Activated naive CD8-positive, alpha-beta T cell treated with anti-CD3 and anti-CD28 coated beads for 36 hours (primary cell): Measurements from ENCODE around the gene CCDC159. TPM values are rescaled to one million over a fixed set of nuclear protein-coding genes. Genes with fewer than 3 reads are reported as not detected.
"Not testable (repeated sequence)": the region's sequence is repeated elsewhere in the genome, so short reads cannot be mapped to it uniquely, and the experiment has no call there.

Experiments
- DNase-seq: peaks from one replicate; pipeline ENCODE4 v3.0.0; 2021
- H3K27ac Mint-ChIP-seq: one replicate; pipeline ENCODE4 v1.8.0; 2022; ENCODE audit warnings: mild to moderate bottlenecking, moderate library complexity, mixed read lengths
- H3K27me3 Mint-ChIP-seq: one replicate; pipeline ENCODE4 v1.8.0; 2022; ENCODE audit warnings: mild to moderate bottlenecking, mixed read lengths
- H3K36me3 Mint-ChIP-seq: one replicate; pipeline ENCODE4 v1.8.0; 2021; ENCODE audit warnings: mild to moderate bottlenecking, mixed read lengths
- H3K4me1 Mint-ChIP-seq: one replicate; pipeline ENCODE4 v1.8.0; 2021; ENCODE audit warnings: mixed read lengths
- H3K4me3 Mint-ChIP-seq: one replicate; pipeline ENCODE4 v1.8.0; 2022; ENCODE audit warnings: mild to moderate bottlenecking, moderate library complexity, mixed read lengths
- H3K9me3 Mint-ChIP-seq: one replicate; pipeline ENCODE4 v1.8.0; 2022; ENCODE audit warnings: mixed read lengths
- total RNA-seq, 2 experiments: library from RNA; stranded (reverse); gene quantifications; one replicate each; pipeline ENCODE4 v1.2.3, GENCODE V29; 2021

The CCDC159 gene
- total RNA-seq, 2 experiments from 2014 or later: 6.9 to 8.3 TPM

DNA sequence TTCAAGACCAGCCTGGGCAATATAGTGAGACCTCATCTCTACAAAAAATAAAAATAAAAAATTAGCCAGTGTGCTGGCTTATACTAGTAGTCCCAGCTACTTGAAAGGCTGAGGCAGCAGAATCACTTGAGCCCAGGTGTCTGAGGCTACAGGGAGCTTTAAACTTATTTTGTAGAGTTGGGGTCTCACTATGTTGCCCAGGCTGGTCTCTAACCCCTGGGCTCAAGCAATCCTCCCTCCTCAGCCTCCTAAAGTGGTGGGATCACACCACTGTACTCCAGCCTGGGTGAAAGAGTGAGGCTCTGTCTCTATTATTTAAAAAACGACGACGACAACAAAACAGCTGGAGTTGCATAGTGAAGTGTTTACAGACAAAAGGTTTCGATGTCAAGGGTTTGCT, 14.8 kb upstream of the CCDC159 start:
- H3K27ac Mint-ChIP-seq: no peak overlapping the region
- no peaks in the 10 kb centered on the region for H3K9me3 Mint-ChIP-seq
- H3K4me1 Mint-ChIP-seq: no peaks in the 10 kb centered on the region
- H3K4me3 Mint-ChIP-seq: no peak overlapping the region
- no peak for DNase-seq
- peaks cover 15% of the 10 kb centered on the region for H3K36me3 Mint-ChIP-seq
- H3K27me3 Mint-ChIP-seq: no peaks in the 10 kb centered on the region

DNA sequence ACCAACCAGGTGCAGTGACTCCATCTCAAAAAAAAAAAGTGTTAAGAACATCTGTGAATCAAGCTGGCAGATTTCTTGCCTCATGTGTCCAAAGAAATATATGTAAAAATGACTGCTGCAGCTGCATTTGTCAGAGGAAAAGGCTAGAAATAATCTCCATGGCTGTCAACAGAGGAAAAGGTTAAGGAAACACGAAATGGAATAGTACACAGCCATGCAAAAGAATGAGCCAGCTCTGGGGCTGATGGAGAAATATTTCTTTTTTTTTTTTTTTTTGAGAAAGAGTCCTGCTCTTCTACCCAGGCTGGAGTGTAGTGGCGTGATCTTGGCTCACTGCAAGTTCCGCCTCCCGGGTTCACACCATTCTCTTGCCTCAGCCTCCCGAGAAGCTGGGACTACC, 13.5 kb upstream of the CCDC159 start:
- no peak for DNase-seq
- Mint-ChIP-seq H3K27me3 (no peaks in the 10 kb centered on the region), H3K36me3 (peaks cover 17% of the 10 kb centered on the region), H3K27ac (no peak overlapping the region), H3K4me3 (no peak overlapping the region), H3K9me3 (no peaks in the 10 kb centered on the region), H3K4me1 (peaks cover 6% of the 10 kb centered on the region)

DNA sequence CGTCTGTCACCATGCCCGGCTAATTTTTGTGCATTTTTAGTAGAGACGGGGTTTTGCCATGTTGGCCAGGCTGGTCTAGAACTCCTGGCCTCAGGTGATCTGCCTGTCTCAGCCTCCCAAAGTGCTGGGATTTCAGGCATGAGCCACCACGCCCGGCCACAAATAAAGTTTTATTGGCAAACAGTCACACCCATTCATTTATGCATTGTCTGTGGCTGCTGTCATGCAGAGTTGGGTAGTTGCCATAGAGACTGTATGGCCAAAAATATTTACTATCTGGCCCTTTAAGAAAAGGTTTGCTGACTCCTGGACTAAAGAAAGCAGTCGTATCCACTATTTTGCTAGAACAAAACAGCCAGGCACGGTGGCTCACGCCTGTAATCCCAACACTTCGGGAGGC, 12.5 kb upstream of the CCDC159 start:
- H3K9me3 Mint-ChIP-seq, DNase-seq, H3K4me3 Mint-ChIP-seq, H3K27me3 Mint-ChIP-seq, H3K27ac Mint-ChIP-seq: not testable (repeated sequence)
- Mint-ChIP-seq H3K4me1 (peaks cover 11% of the 10 kb centered on the region), H3K36me3 (peaks cover 17% of the 10 kb centered on the region)

DNA sequence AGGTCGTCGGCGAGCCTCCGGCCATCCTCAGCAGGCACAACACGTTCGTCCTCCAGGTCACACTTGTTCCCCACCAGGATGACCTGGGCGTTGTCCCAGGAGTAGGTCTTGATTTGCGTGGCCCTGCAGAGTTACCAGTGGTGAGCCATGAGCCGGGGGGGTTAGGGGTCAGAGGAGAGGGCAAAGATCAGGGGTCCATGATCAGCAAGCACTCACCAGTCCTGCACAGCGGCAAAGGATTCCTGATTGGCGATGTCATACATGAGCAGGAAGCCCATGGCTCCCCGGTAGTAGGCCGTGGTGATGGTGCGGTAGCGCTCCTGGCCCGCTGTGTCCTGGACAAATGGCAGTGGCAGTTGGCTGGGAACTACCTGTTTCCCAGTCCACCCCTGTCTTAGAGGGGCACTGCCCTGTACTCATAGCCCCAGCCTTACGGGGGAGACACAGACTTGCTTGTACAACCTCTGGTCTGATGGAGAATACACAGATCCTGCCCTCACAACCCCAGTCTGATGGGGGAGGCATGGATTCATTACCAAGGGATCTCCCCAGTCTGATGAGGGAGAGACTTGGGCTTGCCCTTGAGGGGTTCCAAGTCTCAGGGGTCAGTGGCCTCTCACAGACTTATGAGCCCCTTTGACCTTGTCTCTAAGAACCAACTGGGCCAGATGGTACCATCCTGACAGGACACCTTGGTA, 10.7 kb upstream of the CCDC159 start:
- Mint-ChIP-seq H3K9me3 (no peaks in the 10 kb centered on the region), H3K4me1 (peaks cover 17% of the 10 kb centered on the region), H3K27ac (no peak overlapping the region), H3K4me3 (no peak overlapping the region), H3K27me3 (no peaks in the 10 kb centered on the region), H3K36me3 (peaks cover 17% of the 10 kb centered on the region)
- DNase-seq: no peak

DNA sequence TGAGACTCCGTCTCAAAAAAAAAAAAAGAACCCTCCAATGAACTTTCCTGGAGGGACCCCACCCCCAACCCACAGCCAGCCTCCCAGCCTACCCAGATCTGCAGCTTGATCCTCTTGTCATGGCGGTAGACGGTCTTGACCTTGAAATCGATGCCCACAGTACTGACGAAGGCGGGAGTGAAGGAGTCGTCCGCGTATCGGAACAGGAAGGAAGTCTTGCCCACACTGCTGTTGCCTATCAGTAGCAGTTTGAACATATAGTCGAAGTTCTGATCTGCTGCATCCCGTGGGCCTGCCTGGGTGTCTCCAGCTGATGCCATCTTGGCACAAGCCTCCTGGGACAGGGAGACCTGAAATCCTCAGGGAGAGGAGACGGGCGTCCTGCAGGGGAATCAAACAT, 9.2 kb upstream of the CCDC159 start:
- no peak for DNase-seq
- Mint-ChIP-seq H3K4me3 (no peak overlapping the region), H3K36me3 (peaks cover 17% of the 10 kb centered on the region), H3K4me1 (peaks cover 17% of the 10 kb centered on the region), H3K27ac (no peak overlapping the region), H3K27me3 (no peaks in the 10 kb centered on the region), H3K9me3 (no peaks in the 10 kb centered on the region)

DNA sequence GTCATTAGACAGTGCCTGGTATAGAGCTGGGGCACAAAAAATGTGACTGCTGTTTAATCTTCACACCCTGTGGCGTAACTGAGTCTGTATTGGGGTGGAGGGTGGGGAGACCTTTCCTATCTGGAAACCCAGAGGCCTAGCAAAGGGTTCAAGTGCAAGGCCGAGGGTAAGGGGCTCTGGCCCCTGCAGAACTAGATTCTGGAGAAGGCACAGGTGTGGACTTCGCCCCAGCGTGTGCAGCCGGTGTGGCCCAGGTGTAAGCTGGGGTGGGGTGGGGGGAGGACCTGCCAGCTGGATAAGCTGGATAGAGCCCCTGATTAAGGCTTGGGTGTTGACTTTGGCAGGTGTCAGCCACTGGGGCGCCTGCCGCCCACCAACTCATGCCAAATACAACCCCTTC, 8.2 kb upstream of the CCDC159 start:
- Mint-ChIP-seq H3K4me1 (peaks cover 17% of the 10 kb centered on the region), H3K36me3 (peaks cover 20% of the 10 kb centered on the region), H3K27me3 (no peaks in the 10 kb centered on the region), H3K9me3 (no peaks in the 10 kb centered on the region), H3K27ac (no peak overlapping the region), H3K4me3 (no peak overlapping the region)
- no peak for DNase-seq

DNA sequence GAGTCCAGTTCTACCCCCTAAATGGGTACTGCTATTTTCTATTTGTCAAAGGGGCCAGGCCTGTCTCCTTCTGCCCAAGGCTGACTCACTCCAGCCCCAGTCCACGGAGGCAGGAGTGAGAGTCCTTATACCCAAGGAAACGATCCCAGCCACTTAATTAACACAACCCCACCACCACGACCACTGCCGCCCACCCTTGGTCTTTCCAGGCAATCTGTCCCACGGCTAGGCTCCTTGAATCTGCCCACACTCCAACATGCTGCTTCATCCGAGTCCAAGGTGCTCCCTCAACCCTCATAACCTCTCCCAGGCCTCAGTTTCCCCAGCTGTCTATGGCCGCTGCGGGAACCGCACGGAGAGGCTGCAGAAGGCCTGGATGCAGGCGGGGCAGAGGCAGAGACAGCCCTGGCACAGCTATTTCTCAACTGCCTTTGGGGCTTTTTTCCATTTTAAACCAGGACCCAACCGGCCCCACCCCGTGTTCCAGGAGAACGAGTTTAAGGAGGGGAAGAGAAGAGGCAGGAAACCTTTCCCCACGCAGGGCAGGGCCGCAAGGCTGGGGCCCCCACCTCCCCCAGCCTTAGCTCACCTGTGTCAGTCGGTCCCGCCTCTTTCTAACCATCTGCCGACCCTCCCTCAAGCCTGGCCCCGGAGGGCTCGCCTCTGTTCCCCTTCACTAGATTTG, 7.6 kb upstream of the CCDC159 start:
- Mint-ChIP-seq H3K27me3 (no peaks in the 10 kb centered on the region), H3K27ac (no peak overlapping the region)

DNA sequence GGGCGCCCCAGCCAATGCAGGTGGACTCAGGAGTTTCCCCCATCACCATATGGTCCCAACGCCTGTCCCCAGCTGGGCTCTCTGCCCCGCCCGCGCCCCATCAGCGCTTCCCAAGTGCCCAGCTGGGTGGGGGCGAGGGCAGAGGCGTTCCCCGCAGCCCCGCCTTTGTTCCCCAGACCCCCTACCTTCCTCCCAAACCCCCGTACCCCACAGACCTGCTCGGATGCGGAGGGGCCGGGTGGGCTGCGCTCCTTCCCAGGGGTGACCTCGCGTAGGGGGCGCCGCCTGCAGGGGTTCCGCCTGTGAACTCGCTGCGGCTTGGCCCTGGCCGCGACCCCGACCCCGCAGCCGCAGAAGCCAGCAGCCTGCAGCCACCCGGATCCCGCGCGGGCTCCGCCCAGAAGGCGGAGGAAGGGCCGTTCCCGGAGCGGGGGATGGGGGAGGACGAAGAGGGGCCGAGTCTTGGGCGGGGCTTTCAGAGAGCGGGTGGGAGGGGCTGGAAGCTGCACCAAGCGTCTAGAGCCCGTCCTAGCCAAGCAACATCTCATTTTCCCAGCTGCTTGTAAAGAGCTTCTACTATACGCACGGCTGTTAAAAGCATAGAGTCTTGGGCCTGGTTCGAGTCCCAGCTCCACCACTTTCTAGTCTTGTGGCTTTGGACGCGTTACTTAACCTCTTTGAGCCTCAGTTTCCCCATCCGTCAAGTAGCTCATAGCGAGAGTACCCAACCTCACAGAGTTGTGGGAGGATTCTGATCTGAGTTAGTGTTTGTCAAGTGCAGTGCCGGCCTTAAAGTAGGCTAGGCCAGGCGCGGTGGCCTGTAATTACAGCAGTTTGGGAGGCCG, 6.8 kb upstream of the CCDC159 start, which contains the start of gene RAB3D:
Gene RAB3D, minus strand, starts transcription at position 404 of the 845 bp plus-strand sequence. CDS start 2,258 bp downstream, outside the sequence.
- H3K27me3 Mint-ChIP-seq: no peaks in the 10 kb centered on the region
- H3K4me1 Mint-ChIP-seq: peaks cover 20% of the 10 kb centered on the region
- H3K27ac Mint-ChIP-seq: no peak within 1 kb of the TSS
- H3K4me3 Mint-ChIP-seq: peak within 1 kb of the TSS; percentile 72
- no peaks in the 10 kb centered on the region for H3K9me3 Mint-ChIP-seq
- peak; percentile 83 for DNase-seq
- H3K36me3 Mint-ChIP-seq: peaks cover 16% of the 10 kb centered on the region

More for the DNA sequence above, 7.6 kb upstream of the CCDC159 start:
- Mint-ChIP-seq H3K4me1 (peaks cover 17% of the 10 kb centered on the region), H3K9me3 (no peaks in the 10 kb centered on the region), H3K36me3 (peaks cover 20% of the 10 kb centered on the region), H3K4me3 (peak overlapping the region; percentile 72)
- no peak for DNase-seq

DNA sequence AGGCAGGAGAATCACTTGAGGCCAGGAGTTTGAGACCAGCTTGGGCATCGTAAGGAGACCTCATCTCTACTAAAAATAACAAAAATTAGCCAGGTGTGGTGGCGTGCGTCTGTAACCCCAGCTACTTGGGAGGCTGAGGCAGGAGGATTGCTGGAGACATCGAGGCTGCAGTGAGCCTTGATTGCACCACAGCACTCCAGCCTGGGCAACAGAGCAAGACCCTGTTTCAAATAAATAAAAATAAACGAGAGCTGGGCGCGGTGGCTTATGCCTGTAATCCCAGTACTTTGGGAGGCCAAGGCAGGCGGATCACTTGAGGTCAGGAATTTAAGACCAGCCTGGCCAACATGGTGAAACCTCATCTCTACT, 6.2 kb upstream of the CCDC159 start:
- not testable (repeated sequence) for H3K27me3 Mint-ChIP-seq, H3K9me3 Mint-ChIP-seq, DNase-seq, H3K27ac Mint-ChIP-seq
- Mint-ChIP-seq H3K36me3 (peaks cover 14% of the 10 kb centered on the region), H3K4me3 (peak overlapping the region; percentile 72), H3K4me1 (peaks cover 25% of the 10 kb centered on the region)

DNA sequence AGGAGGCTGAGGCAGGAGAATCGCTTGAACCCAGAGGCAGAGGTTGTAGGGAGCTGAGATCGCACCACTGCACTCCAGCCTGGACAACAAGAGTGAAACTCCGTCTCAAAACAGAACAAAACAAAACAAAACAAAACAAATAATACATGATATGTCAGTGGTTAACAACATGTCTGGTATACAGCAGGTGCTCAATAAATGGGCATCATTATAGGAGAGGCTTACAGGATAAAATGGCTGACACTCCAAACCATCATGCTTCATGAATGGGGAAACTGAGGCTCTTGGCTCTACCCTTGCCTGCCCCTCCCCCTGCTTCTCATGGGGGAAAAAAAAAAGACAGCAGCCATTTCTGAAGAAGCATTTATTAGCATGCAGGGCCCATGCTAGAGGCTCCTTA, 3.9 kb upstream of the CCDC159 start:
- no peak overlapping the region for H3K4me3 Mint-ChIP-seq
- no peak overlapping the region for H3K27ac Mint-ChIP-seq
- H3K27me3 Mint-ChIP-seq: no peaks in the 10 kb centered on the region
- H3K9me3 Mint-ChIP-seq: no peaks in the 10 kb centered on the region
- no peak for DNase-seq
- H3K36me3 Mint-ChIP-seq: peaks cover 3% of the 10 kb centered on the region
- H3K4me1 Mint-ChIP-seq: peaks cover 39% of the 10 kb centered on the region

DNA sequence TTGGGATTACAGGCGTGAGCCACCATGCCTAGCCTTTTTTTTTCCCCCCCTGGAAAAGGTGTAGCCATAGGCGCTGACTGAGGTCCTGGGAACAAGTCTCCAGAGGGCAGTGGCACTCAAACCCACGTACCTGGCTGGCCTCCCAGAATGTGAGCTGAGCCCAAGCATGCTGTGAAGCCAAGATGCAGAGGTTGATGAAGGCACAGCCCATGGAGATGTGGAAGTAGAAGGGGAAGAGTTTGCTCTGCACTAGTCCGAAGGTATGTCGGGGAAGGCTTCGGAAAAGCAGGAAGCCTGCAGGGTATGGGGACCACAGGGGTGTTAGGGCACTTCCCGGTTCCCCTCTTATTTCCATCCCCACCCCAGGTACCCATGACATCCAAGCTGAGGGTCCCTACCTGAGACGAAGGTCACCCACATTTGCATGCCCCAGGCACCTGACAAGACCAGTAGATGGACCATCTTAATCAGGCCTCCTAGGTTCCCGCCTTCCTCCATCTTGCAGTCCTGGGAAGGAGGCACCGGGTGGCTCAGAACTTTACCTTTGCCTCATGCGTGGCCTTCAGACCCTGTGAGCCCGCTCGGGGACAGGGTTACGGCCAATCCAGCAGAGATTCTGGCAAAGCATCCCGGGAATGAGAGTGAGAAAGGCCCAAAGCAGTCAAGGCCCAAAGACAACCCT, 1.1 kb upstream of the CCDC159 start:
- Mint-ChIP-seq H3K36me3 (peaks cover 10% of the 10 kb centered on the region), H3K4me3 (peak overlapping the region; percentile 96), H3K27me3 (no peaks in the 10 kb centered on the region), H3K9me3 (peaks cover 10% of the 10 kb centered on the region), H3K27ac (peak overlapping the region; percentile 91), H3K4me1 (peaks cover 26% of the 10 kb centered on the region)
- DNase-seq: no peak

DNA sequence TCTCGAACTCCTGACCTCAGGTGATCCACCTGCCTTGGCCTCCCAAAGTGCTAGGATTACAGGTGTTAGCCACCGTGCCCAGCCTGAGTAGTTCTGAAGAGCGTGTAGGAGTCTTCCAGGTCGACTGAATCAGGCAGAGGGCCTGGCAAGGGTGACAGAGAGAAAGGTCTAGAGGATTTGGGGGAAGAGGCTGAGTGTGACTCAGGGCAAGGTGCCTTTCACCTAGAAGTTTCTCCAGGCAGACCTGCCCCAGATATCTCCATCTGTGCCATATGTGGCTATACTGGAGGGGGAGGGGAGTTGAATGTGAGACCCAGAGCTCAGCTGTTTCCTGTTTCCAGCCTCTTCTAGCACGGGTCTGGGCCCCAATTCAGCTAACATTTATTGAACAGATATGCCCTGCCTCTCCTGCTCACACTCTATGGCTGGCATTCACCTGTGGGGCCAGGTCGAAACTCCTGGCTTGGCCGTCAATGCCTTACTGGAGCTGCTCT, 1.3 kb downstream of the CCDC159 start:
- peak overlapping the region; percentile 96 for H3K4me3 Mint-ChIP-seq
- H3K36me3 Mint-ChIP-seq: peaks cover 8% of the 10 kb centered on the region
- DNase-seq: no peak
- H3K4me1 Mint-ChIP-seq: peaks cover 26% of the 10 kb centered on the region
- H3K27me3 Mint-ChIP-seq: no peaks in the 10 kb centered on the region
- peaks cover 10% of the 10 kb centered on the region for H3K9me3 Mint-ChIP-seq
- no peak overlapping the region for H3K27ac Mint-ChIP-seq

DNA sequence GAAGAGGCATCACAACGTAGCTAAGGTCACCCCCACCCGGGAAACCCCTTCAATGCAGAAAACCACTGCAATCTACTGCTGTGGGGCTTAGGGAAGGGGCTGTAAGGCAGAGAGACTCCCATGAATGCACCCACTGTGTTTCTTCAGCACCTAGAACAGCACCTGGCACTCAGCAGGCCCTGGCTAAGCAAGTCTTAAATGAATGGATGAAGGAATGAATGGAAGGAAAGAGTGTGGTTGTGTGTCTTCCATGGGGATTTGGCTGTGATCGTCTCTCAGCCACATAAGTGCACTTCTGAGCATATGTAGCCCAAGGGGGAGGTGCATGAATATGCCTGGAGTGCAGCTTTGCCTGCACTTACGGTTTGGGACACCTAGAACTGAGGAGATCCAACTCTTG, 2.9 kb downstream of the CCDC159 start:
- no peak for DNase-seq
- Mint-ChIP-seq H3K4me1 (peaks cover 26% of the 10 kb centered on the region), H3K4me3 (no peak overlapping the region), H3K27me3 (no peaks in the 10 kb centered on the region), H3K36me3 (peaks cover 8% of the 10 kb centered on the region), H3K9me3 (peaks cover 10% of the 10 kb centered on the region), H3K27ac (no peak overlapping the region)

DNA sequence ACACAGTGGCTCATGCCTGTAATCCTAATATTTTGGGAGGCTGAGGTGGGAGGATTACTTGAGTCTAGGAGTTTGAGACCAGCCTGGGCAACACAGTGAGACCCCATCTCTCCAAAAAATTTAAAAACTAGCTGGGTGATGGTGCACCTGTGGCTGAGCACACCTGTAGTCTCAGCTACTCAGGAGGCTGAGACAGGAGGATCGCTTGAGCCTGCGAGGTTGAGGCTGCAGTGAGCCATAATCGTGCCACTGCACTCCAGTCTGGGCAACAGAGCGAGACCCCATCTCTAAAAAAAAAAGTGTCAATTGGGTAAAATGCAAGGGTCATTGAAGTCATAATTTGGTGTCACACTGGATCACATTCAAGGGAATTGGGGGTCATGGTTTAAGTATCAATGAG, 7.8 kb downstream of the CCDC159 start:
- H3K36me3 Mint-ChIP-seq, DNase-seq, H3K27ac Mint-ChIP-seq, H3K9me3 Mint-ChIP-seq, H3K4me3 Mint-ChIP-seq, H3K4me1 Mint-ChIP-seq: not testable (repeated sequence)
- peaks cover 15% of the 10 kb centered on the region for H3K27me3 Mint-ChIP-seq
